HL-60 (cell line): ENCODE results near the gene SEC14L1.

Source experiments
- DNase-seq, 2 experiments: peaks; one replicate each; pipeline ENCODE4 v3.0.0-alpha.2; 2010 to 2020; ENCODE audit warnings: low read depth in 1 of 2, low spot score in 1 of 2
- H3K27ac ChIP-seq: fragments of 250-450 bp; sonication (Bioruptor Pico); replicated peaks from 2 replicates; pipeline ENCODE4 v1.5.1; 2020; ENCODE audit warnings: mild to moderate bottlenecking, moderate library complexity
- H3K27me3 ChIP-seq: fragments of 250-450 bp; sonication (Bioruptor Pico); 2 replicates; pipeline ENCODE4 v1.5.1; 2021; ENCODE audit warnings: mild to moderate bottlenecking, moderate library complexity; ENCODE audit not compliant: insufficient read depth, poor library complexity, severe bottlenecking
- H3K4me3 ChIP-seq: replicated peaks from 2 replicates; pipeline ENCODE4 v1.5.1; 2011; ENCODE audit warnings: mild to moderate bottlenecking, control low read depth, low read length; ENCODE audit not compliant: insufficient read depth
- CTCF ChIP-seq: IDR thresholded peaks from one replicate; pipeline ENCODE4 v1.5.1; 2011; ENCODE audit warnings: low read length, control low read depth, inconsistent platforms; ENCODE audit not compliant: insufficient read depth
- GABPA ChIP-seq: IDR thresholded peaks from 2 replicates; pipeline ENCODE4 v1.6.1; 2012; ENCODE audit warnings: low read depth
- POLR2AphosphoS5 ChIP-seq: IDR thresholded peaks from 2 replicates; pipeline ENCODE4 v1.6.1; 2012; ENCODE audit warnings: low read depth
- SPI1 ChIP-seq: IDR thresholded peaks from 2 replicates; pipeline ENCODE4 v1.6.1; 2012; ENCODE audit warnings: low read depth, mild to moderate bottlenecking, borderline replicate concordance
- TF ChIP-seq, protein P1 (sequence below): IDR thresholded peaks from 2 replicates; pipeline ENCODE4 v1.6.1; 2012; ENCODE audit warnings: low read depth; ENCODE audit not compliant: insufficient replicate concordance

Gene SEC14L1

GRCh38 chr17:77246110-77247047 is 105.6 kb downstream of the SEC14L1 start:
- H3K27ac ChIP-seq: no peak overlapping the region
- DNase-seq: no peak
- TF ChIP-seq GABPA (no peak), CTCF (no peak), POLR2AphosphoS5 (no peak), SPI1 (no peak)
- TF ChIP-seq, protein P1, sequence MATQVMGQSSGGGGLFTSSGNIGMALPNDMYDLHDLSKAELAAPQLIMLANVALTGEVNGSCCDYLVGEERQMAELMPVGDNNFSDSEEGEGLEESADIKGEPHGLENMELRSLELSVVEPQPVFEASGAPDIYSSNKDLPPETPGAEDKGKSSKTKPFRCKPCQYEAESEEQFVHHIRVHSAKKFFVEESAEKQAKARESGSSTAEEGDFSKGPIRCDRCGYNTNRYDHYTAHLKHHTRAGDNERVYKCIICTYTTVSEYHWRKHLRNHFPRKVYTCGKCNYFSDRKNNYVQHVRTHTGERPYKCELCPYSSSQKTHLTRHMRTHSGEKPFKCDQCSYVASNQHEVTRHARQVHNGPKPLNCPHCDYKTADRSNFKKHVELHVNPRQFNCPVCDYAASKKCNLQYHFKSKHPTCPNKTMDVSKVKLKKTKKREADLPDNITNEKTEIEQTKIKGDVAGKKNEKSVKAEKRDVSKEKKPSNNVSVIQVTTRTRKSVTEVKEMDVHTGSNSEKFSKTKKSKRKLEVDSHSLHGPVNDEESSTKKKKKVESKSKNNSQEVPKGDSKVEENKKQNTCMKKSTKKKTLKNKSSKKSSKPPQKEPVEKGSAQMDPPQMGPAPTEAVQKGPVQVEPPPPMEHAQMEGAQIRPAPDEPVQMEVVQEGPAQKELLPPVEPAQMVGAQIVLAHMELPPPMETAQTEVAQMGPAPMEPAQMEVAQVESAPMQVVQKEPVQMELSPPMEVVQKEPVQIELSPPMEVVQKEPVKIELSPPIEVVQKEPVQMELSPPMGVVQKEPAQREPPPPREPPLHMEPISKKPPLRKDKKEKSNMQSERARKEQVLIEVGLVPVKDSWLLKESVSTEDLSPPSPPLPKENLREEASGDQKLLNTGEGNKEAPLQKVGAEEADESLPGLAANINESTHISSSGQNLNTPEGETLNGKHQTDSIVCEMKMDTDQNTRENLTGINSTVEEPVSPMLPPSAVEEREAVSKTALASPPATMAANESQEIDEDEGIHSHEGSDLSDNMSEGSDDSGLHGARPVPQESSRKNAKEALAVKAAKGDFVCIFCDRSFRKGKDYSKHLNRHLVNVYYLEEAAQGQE: no peak
- H3K27me3 ChIP-seq: no peaks in the 10 kb centered on the region
- H3K4me3 ChIP-seq: peak overlapping the region; percentile 46

GRCh38 chr17:77247048-77247541 is 106.3 kb downstream of the SEC14L1 start:
- Histone ChIP-seq H3K4me3 (peak overlapping the region; percentile 46), H3K27ac (no peak overlapping the region), H3K27me3 (no peaks in the 10 kb centered on the region)
- TF ChIP-seq, protein P1: no peak
- TF ChIP-seq CTCF: peak; percentile 60
- peak; percentile 59 to 65 for DNase-seq

GRCh38 chr17:77247609-77248008 is 106.8 kb downstream of the SEC14L1 start:
- H3K27ac ChIP-seq: no peak overlapping the region
- H3K27me3 ChIP-seq: no peaks in the 10 kb centered on the region
- TF ChIP-seq, protein P1: no peak
- TF ChIP-seq POLR2AphosphoS5: no peak
- no peak for TF ChIP-seq GABPA
- TF ChIP-seq CTCF: no peak
- no peak for TF ChIP-seq SPI1
- no peak for DNase-seq
- no peak overlapping the region for H3K4me3 ChIP-seq
